ENCODE data around the gene HTATIP2. TPM values are rescaled to one million over a fixed set of nuclear protein-coding genes. Genes with fewer than 3 reads are reported as not detected.

The HTATIP2 gene
- total RNA-seq: 10 to 100 TPM; 41.4 to 60.4 TPM

DNA sequence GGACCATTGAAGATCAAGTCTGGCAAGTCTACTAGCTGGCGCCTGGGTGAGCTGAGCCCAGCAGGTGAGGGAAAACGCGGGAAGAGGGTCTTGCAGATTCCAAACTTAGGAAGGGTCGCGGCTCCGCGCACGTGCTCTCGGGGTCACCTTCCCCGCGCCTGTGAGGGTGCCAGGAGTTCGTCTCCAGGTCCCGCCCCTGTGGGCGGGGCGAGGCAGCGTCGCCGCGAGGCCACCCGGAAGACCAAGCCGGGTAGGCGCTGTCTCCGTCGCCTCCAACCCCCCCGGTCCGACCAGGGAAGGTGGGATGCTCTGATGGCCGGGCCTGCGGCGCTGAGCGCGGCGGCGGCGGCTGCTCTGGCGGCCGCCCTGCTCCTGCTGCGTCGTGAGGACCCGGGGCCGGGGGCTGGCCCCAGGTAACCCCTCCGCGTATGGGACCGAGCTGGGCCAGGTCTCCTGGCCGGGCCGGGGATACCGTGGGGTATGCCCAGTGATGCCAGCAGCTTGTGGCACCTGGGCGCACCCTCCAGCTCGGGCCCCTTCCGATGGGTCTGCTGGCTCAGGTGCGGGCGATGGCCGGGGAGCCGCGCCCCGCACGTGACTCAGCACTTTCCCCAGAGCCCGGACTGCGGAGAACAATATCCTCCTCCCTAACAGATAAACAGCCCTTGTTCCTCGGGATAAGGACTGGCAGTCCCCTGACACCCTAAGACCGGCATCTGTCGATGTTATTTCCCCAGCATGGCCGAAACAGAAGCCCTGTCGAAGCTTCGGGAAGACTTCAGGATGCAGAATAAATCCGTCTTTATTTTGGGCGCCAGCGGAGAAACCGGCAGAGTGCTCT lies at the start of gene HTATIP2:
Gene HTATIP2, plus strand, starts transcription at position 215 of the 841 bp plus-strand sequence. Its CDS starts 524 bp downstream, at position 739.
- peaks cover 68% of the 10 kb centered on the region for H3K4me1 Mint-ChIP-seq
- peaks cover 2% of the 10 kb centered on the region for H3K9me3 Mint-ChIP-seq (ENCODE audit: low read depth)
- peak within 1 kb of the TSS; percentile 76 for H3K4me3 Mint-ChIP-seq
- no peaks in the 10 kb centered on the region for H3K27me3 Mint-ChIP-seq
- peak; percentile 79 for ATAC-seq
- peak within 1 kb of the TSS; percentile 92 for H3K27ac Mint-ChIP-seq
- CTCF ChIA-PET: interaction anchor here (0.7 to 2.5 kb wide), 4 partner anchors 8 to 231 kb away, joined by 3 to 11 read pairs (median 4); no protein-coding TSS in a partner anchor
- intact Hi-C loops (cut with DNase I, micrococcal nuclease): loop anchor here in 1 of 2 experiments (1.0 to 10.0 kb wide), 6 partner anchors 24 to 1729 kb away; partner anchors contain the start of genes NAV2, PRMT3, SPTY2D1 and ZDHHC13
- POLR2A ChIA-PET: interaction anchor here (0.9 kb wide), 1 partner anchor 10 kb away, joined by 3 read pairs; no protein-coding TSS in a partner anchor
- DNase-seq: peak; percentile 82
- H3K36me3 Mint-ChIP-seq (ENCODE audit: low read depth): peaks cover 42% of the 10 kb centered on the region

DNA sequence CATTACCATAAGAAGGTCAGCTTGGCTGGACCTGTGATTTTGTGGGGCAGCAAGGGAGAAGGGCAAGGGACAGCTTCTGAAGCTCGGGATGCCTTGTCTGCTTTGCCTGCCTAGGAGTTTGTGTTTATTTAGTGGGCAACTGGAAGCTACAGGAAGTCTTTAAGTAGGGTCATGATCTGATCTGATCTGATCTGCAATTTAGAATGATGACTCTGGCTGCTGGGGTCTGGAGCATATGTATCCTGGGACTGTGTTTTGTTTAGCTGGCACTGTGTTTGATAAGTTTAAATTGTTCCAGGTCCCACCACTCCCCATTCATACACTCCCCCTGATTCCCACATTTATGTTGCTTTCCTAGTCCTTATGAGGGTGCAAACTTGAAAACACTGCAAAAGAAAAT lies 47.7 kb upstream of the HTATIP2 start:
- CTCF ChIA-PET: interaction anchor here (1.9 kb wide), 1 partner anchor 11 kb away, joined by 6 read pairs; no protein-coding TSS in a partner anchor
- no peak overlapping the region for H3K27ac Mint-ChIP-seq
- peaks cover 1% of the 10 kb centered on the region for H3K27me3 Mint-ChIP-seq
- DNase-seq: no peak
- ATAC-seq: no peak
- H3K36me3 Mint-ChIP-seq (ENCODE audit: low read depth): no peaks in the 10 kb centered on the region
- intact Hi-C loops (cut with DNase I, micrococcal nuclease): no loop called here
- POLR2A ChIA-PET: no interaction called here
- no peaks in the 10 kb centered on the region for H3K9me3 Mint-ChIP-seq (ENCODE audit: low read depth)
- no peak overlapping the region for H3K4me3 Mint-ChIP-seq
- H3K4me1 Mint-ChIP-seq: no peaks in the 10 kb centered on the region

DNA sequence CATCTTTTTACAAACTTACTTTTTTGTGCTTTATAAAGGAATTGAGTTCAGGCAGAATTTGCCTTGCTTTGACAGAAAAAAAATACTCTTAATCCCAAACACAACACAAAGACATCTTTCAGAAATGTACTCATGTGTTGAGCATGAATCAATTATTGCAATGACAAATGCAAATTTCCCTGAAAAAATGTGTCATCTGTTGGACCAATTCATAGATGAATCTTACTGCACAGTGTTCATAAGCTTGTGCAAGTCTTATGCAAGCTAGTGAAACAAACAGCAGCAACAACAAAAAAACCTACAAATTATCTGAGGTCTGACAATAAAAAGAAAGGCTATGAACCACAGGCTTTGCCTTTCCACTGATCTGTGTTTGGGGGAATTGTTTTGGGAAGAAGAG lies 42.3 kb upstream of the HTATIP2 start:
- Mint-ChIP-seq H3K27me3 (peaks cover 3% of the 10 kb centered on the region), H3K4me3 (no peak overlapping the region), H3K9me3 (ENCODE audit: low read depth) (no peaks in the 10 kb centered on the region), H3K36me3 (ENCODE audit: low read depth) (no peaks in the 10 kb centered on the region), H3K27ac (no peak overlapping the region), H3K4me1 (no peaks in the 10 kb centered on the region)
- ATAC-seq: no peak
- ChIA-PET POLR2A (no interaction called here), CTCF (interaction anchor here (1.0 to 3.2 kb wide), 2 partner anchors 32 to 143 kb away, joined by 3 to 19 read pairs; no protein-coding TSS in a partner anchor)
- intact Hi-C loops (cut with DNase I, micrococcal nuclease): no loop called here
- DNase-seq: no peak

DNA sequence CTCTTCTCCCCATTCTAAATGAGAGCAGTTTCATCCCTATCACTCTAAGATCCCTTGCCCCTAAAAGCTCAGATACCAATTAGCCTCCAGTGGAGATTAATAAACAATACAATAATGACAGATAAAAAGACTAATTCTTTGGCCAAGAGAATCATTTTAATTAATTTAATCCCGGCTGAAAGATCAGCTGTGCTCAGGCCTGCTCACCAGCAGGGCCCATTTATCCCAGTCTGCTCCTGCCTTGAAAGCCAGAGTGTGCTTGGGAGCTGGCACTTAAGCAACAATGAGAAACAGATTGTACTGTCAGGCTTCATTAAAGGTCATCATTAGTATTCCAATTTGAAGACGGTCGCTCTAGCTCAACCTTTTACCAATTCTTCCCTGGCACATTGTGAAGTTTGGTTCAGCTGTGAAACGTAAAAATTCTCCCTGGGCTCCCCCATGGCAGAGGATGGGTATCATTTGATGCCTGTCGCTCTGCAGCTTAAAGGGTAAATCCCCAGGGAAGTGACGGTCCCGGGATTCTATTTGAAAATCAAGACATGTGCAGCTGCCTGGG lies 36.1 kb upstream of the HTATIP2 start:
- intact Hi-C loops (cut with DNase I, micrococcal nuclease): no loop called here
- Mint-ChIP-seq H3K27ac (no peak overlapping the region), H3K36me3 (ENCODE audit: low read depth) (no peaks in the 10 kb centered on the region), H3K27me3 (peaks cover 12% of the 10 kb centered on the region), H3K4me3 (no peak overlapping the region), H3K4me1 (no peaks in the 10 kb centered on the region), H3K9me3 (ENCODE audit: low read depth) (no peaks in the 10 kb centered on the region)
- CTCF ChIA-PET: interaction anchor here (1.0 to 1.1 kb wide), 3 partner anchors 12 to 199 kb away, joined by 3 to 6 read pairs (median 4); no protein-coding TSS in a partner anchor
- DNase-seq: no peak
- ATAC-seq: no peak
- POLR2A ChIA-PET: no interaction called here

DNA sequence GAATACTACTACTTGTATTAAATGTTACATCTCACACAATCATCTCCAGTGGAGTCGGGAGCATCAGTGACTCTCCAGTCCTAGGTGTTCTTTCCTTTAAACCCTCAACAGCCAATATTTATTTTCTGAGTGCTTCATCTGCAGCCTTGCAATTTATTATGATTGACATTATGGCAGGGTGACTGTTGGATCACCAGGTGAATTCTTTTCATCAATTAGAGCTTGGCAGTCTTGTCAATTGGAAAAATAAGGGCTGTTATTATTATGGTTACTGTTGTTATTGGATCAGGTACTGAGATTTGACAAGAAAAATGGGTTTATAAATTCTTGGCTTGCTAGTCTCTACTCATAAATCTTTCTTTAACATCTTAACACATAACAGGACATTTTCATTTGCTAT lies 27.5 kb upstream of the HTATIP2 start:
- POLR2A ChIA-PET: no interaction called here
- no peaks in the 10 kb centered on the region for H3K36me3 Mint-ChIP-seq (ENCODE audit: low read depth)
- intact Hi-C loops (cut with DNase I, micrococcal nuclease): no loop called here
- H3K27ac Mint-ChIP-seq: no peak overlapping the region
- DNase-seq: no peak
- peaks cover 33% of the 10 kb centered on the region for H3K27me3 Mint-ChIP-seq
- no peak overlapping the region for H3K4me3 Mint-ChIP-seq
- no peaks in the 10 kb centered on the region for H3K9me3 Mint-ChIP-seq (ENCODE audit: low read depth)
- ATAC-seq: no peak
- no peaks in the 10 kb centered on the region for H3K4me1 Mint-ChIP-seq
- CTCF ChIA-PET: no interaction called here

DNA sequence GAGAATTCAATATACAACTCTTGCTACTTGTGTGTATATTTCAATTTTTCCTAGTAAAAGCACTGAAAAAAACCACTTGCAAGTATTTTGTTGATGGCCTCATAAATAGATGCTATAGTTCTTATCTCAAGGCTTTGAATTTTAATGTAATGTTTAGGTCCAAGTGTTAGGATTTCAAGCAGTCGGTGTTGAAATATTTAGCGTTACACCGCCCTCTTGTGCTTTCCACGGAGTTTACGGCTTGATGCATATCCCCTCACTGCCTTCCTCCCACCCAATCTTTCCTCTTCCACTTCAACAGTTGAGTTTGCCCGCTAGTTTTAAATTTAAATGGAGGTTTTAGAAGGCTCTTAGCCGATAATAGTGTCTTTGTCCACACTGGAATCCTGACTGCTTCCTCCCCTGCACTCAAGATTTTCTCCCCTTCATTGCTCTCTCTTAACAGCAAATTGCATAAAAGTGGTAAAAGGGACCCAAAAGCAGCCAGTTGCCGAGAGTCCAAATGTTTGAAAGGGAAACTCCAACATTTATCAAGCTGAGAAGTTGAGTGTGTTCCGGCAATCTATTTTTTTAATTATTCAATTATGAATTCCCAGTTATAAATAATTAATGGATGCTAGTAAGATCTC lies 25.9 kb upstream of the HTATIP2 start:
- no peaks in the 10 kb centered on the region for H3K9me3 Mint-ChIP-seq (ENCODE audit: low read depth)
- DNase-seq (peak; percentile 31), ATAC-seq (no peak)
- no peak overlapping the region for H3K4me3 Mint-ChIP-seq
- ChIA-PET CTCF (interaction anchor here (0.7 to 1.3 kb wide), 2 partner anchors 24 to 209 kb away, joined by 3 to 5 read pairs; no protein-coding TSS in a partner anchor), POLR2A (no interaction called here)
- peaks cover 39% of the 10 kb centered on the region for H3K27me3 Mint-ChIP-seq
- no peaks in the 10 kb centered on the region for H3K36me3 Mint-ChIP-seq (ENCODE audit: low read depth)
- intact Hi-C loops (cut with DNase I, micrococcal nuclease): loop anchor here (1.0 kb wide), 1 partner anchor 209 kb away; no protein-coding TSS in a partner anchor
- H3K4me1 Mint-ChIP-seq: peaks cover 5% of the 10 kb centered on the region
- no peak overlapping the region for H3K27ac Mint-ChIP-seq

DNA sequence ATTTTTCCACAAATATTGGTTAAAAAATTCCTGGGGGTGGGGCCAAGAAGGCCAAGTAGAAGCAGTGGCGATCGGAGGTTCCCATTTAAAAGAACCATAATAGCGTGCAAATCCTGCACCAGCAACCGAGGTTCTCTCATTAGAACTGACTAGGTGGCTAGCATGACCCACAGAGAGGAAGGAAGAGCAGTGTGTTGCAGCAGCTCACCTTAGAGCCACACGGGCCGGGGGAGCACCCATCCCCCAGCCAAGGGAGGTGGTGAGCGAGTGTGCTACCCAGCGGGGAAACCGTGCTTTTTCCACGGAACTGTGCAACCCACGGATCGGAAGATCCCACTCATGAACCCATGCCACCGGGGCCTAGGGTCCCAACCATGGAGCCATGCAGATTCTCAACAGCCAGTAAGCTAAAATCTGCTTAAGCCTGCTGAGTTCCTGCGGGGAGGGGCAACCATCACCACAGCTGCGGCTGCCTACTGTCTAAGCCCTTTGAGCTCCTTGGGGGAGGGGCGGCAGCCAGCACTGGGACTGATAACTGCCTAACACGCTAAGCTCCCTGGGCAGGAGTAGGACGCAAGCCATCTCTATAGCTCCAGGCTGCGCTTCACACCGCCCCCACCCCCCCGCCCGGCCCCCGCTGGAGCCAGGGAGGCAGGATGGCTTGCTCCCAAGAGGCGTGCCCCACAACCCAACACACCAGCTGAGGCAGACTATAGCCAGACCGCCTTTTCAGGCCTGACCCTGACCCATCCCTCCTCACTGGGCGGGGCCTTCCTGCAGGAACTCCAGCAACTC lies 21.0 kb upstream of the HTATIP2 start:
- Mint-ChIP-seq H3K36me3 (ENCODE audit: low read depth) (no peaks in the 10 kb centered on the region), H3K27me3 (peaks cover 38% of the 10 kb centered on the region), H3K9me3 (ENCODE audit: low read depth) (no peaks in the 10 kb centered on the region), H3K4me3 (no peak overlapping the region), H3K27ac (no peak overlapping the region), H3K4me1 (peaks cover 5% of the 10 kb centered on the region)
- intact Hi-C loops (cut with DNase I, micrococcal nuclease): no loop called here
- no peak for DNase-seq
- no peak for ATAC-seq
- ChIA-PET CTCF (interaction anchor here (0.6 to 1.4 kb wide), 3 partner anchors 9 to 12 kb away, joined by 3 read pairs; no protein-coding TSS in a partner anchor), POLR2A (no interaction called here)

DNA sequence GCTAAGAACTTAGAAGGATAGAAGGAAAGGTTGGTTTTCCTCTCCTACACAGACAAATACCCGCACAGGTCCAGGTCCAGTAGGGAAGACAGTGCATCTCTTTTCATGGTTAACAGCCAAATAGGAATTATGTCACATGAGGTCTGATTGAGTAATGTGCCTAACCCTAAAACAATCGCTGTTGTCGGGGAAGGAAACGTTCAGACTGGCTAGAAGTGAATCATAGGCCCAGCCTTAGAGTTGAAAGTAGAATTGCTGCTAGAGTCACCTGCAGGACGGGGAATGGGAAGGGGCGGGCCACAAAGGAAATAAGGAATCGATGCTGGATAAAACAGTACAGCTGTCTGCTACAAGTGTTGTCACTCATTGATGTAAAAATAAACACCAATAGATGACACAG lies 12.4 kb upstream of the HTATIP2 start:
- intact Hi-C loops (cut with DNase I, micrococcal nuclease): loop anchor here in 1 of 2 experiments (5.0 kb wide), 1 partner anchor 399 kb away; no protein-coding TSS in a partner anchor
- Mint-ChIP-seq H3K36me3 (ENCODE audit: low read depth) (no peaks in the 10 kb centered on the region), H3K27me3 (peaks cover 10% of the 10 kb centered on the region), H3K4me1 (peaks cover 4% of the 10 kb centered on the region), H3K4me3 (no peak overlapping the region), H3K9me3 (ENCODE audit: low read depth) (no peaks in the 10 kb centered on the region), H3K27ac (no peak overlapping the region)
- DNase-seq (no peak), ATAC-seq (no peak)
- POLR2A ChIA-PET: no interaction called here
- CTCF ChIA-PET: interaction anchor here (0.6 to 9.6 kb wide), 6 partner anchors 9 to 223 kb away, joined by 3 to 109 read pairs (median 4); no protein-coding TSS in a partner anchor

DNA sequence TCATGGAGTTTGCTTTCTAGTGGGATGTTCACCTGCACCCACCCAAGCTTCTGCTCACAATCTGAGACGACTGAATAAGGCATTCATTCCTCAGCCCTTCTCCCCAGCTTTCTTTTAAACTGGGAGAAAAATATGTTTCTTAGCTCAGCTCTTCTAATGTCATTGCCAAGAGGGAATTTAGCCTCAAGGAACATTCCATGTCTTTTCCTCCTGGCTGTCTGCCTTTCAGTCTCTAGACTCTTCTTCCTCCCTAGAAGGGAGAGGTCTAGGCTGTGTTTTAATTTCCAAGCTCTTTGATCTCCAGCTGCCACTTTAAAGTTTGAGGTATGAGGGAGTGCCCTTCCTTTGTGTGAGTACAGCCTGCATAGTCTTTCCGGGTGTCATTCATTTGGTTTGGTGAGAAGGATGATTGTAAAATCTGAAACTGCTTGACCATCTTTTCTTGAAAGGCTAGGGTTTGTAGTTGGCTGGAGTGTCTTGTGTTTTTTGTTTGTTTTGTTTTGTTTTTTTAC lies 11.7 kb upstream of the HTATIP2 start:
- CTCF ChIA-PET: interaction anchor here (0.6 to 9.6 kb wide), 8 partner anchors 8 to 224 kb away, joined by 3 to 109 read pairs (median 4); no protein-coding TSS in a partner anchor
- intact Hi-C loops (cut with DNase I, micrococcal nuclease): loop anchor here in 1 of 2 experiments (5.0 kb wide), 1 partner anchor 400 kb away; no protein-coding TSS in a partner anchor
- Mint-ChIP-seq H3K4me3 (no peak overlapping the region), H3K4me1 (peaks cover 4% of the 10 kb centered on the region), H3K36me3 (ENCODE audit: low read depth) (no peaks in the 10 kb centered on the region), H3K27me3 (peaks cover 9% of the 10 kb centered on the region), H3K27ac (no peak overlapping the region), H3K9me3 (ENCODE audit: low read depth) (no peaks in the 10 kb centered on the region)
- POLR2A ChIA-PET: no interaction called here
- ATAC-seq (no peak), DNase-seq (no peak)

DNA sequence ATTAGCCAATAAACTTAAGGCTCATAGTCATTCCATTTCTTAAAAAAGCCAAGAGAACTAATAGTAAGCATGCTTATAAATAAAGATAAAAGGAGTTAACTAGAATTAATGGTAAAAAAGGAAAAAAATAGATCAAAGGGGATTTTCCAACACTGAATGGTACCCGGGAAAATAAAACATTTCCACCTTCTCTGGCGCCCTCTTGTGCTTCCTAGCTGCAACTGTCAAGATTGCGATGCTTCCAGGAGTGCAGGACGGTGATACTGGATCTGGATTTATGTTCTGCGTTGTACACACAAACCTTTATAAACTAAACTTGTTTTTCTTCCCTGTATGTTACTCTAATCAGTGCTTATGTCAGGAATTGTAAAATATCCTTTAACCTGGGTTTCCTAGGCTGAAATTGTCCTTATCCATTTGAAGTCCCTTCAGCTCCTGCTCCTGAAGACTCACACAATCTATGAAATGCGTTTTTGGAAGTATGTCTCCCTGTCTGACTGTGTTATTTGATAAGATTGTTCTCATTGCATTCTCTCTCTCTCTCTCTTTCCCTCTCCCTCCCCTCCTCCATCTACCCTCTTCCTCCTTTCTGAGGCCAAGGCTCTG lies 9.6 kb upstream of the HTATIP2 start:
- DNase-seq: peak; percentile 57
- ChIA-PET POLR2A (interaction anchor here (0.8 kb wide), 1 partner anchor 10 kb away, joined by 3 read pairs; the partner anchor contains the start of gene HTATIP2), CTCF (interaction anchor here (0.6 to 9.6 kb wide), 21 partner anchors 10 to 1113 kb away, joined by 3 to 109 read pairs (median 3); partner anchors contain the start of genes E2F8 and HTATIP2)
- no peaks in the 10 kb centered on the region for H3K36me3 Mint-ChIP-seq (ENCODE audit: low read depth)
- no peak overlapping the region for H3K4me3 Mint-ChIP-seq
- ATAC-seq: peak; percentile 52
- H3K27ac Mint-ChIP-seq: no peak overlapping the region
- intact Hi-C loops (cut with DNase I, micrococcal nuclease): loop anchor here (1.0 to 5.0 kb wide), 3 partner anchors 226 to 403 kb away; no protein-coding TSS in a partner anchor
- H3K9me3 Mint-ChIP-seq (ENCODE audit: low read depth): no peaks in the 10 kb centered on the region
- peaks cover 4% of the 10 kb centered on the region for H3K4me1 Mint-ChIP-seq
- no peaks in the 10 kb centered on the region for H3K27me3 Mint-ChIP-seq
